SK-N-MC (cell line): Measurements from ENCODE around the gene SFT2D2.

ENCODE experiments used
- DNase-seq: peaks from one replicate; pipeline ENCODE4 v3.0.0-alpha.2; 2011; ENCODE audit warnings: low read depth, low spot score
- H3K27ac ChIP-seq: fragments of 200-600 bp; sonication (generic); 2 replicates; pipeline ENCODE4 v1.5.1; 2016; ENCODE audit warnings: mixed run types
- H3K36me3 ChIP-seq: fragments of 200-600 bp; sonication (generic); 2 replicates; pipeline ENCODE4 v1.6.1; 2017; ENCODE audit warnings: antibody characterized with exemption, low read length, mixed read lengths; ENCODE audit not compliant: insufficient read depth
- H3K4me3 ChIP-seq: fragments of 200-600 bp; sonication (generic); 2 replicates; pipeline ENCODE4 v1.5.1; 2016
- H3K9ac ChIP-seq: fragments of 200-600 bp; sonication (generic); 2 replicates; pipeline ENCODE4 v1.8.0; 2017; ENCODE audit warnings: mixed run types, mixed read lengths; ENCODE audit not compliant: insufficient read length
- H3K9me3 ChIP-seq: fragments of 200-600 bp; sonication (generic); 2 replicates; pipeline ENCODE4 v1.6.1; 2017; ENCODE audit warnings: low read depth, mild to moderate bottlenecking, antibody characterized with exemption, low read length, moderate library complexity, mixed read lengths
- EZH2 ChIP-seq: fragments of 200-600 bp; sonication (generic); IDR thresholded peaks from one replicate; pipeline ENCODE4 v1.6.1; 2017; ENCODE audit warnings: antibody characterized with exemption
- FOXP2 ChIP-seq: optimal IDR thresholded peaks from 2 replicates; pipeline ENCODE3; 2011; ENCODE audit warnings: mild to moderate bottlenecking, moderate library complexity; ENCODE audit not compliant: insufficient read depth; ENCODE audit errors: extremely low read length, control extremely low read depth
- POLR2AphosphoS5 ChIP-seq: IDR thresholded peaks from 2 replicates; pipeline ENCODE4 v1.6.1; 2012; ENCODE audit warnings: mild to moderate bottlenecking, low read depth, low read length, borderline replicate concordance

SFT2D2 gene

DNA sequence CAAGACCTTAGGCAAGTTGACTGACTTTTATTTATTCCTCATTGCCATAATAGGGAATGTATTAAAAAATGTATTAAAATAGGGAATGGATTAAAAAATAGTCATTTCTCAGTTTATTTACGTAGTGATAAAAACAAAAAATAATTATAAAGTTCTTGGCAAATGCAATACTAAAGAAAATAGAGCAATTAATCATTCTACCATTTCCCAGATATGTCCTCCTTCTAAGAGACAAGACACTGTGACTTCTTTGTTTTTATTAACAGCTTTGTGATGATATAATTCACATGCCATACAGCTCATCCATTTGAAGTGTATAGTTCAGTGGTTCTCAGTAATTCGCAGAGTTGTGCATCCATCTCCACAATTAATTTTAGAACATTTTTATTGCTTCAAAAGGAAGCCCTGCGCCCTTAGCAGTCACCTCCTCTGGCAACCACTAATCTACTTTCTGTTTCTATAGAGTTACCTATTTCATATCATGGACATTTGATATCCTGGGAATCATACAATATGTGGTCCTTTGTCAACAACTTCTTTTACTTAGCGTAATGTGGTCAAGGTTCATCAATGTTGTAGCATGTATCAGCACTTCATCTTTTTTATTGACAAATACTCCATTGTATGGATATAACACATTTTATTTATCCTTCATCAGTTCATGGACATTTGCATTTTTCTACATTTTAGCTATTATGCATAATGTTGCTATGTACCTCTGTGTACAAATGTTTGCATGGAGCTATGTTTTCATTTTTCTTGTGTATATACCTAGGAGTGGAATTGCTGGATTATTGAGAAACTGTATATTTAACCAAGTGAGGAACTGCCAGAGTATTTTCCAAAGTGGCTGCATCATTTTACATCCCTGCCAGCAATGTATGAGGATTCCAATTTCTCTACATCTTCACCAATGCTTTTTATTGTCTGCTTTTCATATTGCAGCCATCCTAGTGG, 60.4 kb downstream of the SFT2D2 start:
- H3K9ac ChIP-seq: no peak overlapping the region

DNA sequence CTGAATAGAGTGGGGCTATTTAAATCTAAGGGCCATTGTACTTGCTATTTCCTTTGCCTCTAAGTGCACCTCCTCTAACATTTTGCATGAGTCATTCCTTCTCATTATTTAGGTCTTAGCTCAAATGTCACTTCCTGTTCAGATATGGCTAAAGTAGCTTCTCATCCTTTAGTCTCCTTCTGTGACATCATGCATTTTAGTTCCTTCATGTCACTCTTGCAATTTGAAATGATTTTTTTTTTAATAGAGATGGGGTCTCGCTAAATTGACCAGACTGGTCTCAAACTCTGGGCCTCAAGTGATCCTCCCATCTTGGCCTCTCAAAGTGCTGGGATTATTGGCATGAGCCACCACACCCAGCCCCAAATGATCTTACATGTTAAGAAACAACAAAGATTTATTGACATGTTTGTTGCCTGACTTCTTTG, 61.4 kb downstream of the SFT2D2 start:
- Histone ChIP-seq H3K4me3 (no peak overlapping the region), H3K27ac (no peak overlapping the region), H3K9ac (no peak overlapping the region), H3K9me3 (no peaks in the 10 kb centered on the region), H3K36me3 (no peaks in the 10 kb centered on the region)
- no peak for TF ChIP-seq EZH2
- TF ChIP-seq FOXP2: no peak
- TF ChIP-seq POLR2AphosphoS5: no peak
- DNase-seq: no peak

More for the DNA sequence above, 60.4 kb downstream of the SFT2D2 start:
- no peak for TF ChIP-seq FOXP2
- TF ChIP-seq POLR2AphosphoS5: no peak
- TF ChIP-seq EZH2: no peak
- H3K4me3 ChIP-seq: no peak overlapping the region
- H3K36me3 ChIP-seq: no peaks in the 10 kb centered on the region
- H3K27ac ChIP-seq: no peak overlapping the region
- no peaks in the 10 kb centered on the region for H3K9me3 ChIP-seq
- no peak for DNase-seq

DNA sequence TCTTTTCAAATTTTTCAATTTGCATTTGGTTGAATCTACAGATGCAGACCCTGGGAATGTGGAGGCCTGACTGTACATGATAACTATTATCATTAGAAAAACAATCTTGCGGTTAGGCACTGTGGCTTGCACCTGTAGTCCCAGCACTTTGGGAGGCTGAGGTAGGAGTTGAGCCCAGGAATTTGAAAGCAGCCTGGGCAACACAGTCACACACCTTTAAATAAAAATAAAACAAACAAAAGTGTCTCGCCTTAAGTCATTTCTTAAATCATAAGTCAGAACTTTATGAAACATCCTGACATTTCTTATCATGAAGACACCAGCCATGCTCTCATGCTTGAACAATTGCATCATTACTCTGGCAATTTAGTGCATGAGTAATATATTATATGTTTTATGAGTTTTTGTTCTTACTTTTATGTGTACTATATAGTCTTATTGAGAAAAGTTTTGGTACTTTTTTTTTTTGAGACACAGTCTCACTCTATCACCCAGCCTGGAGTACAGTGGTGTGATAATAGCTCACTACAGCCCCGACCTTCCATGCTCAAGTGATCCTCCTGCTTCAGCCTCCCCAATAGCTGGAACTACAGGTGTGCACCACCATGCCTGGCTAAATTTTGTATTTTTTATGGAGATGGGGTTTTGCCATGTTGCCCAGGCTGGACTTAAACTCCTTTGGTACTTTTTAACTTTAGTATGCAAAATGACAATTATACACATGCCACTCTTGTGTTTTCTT, 62.7 kb downstream of the SFT2D2 start:
- DNase-seq: no peak
- TF ChIP-seq FOXP2 (no peak), POLR2AphosphoS5 (no peak), EZH2 (no peak)
- Histone ChIP-seq H3K36me3 (no peaks in the 10 kb centered on the region), H3K4me3 (no peak overlapping the region), H3K27ac (no peak overlapping the region), H3K9me3 (no peaks in the 10 kb centered on the region), H3K9ac (no peak overlapping the region)

DNA sequence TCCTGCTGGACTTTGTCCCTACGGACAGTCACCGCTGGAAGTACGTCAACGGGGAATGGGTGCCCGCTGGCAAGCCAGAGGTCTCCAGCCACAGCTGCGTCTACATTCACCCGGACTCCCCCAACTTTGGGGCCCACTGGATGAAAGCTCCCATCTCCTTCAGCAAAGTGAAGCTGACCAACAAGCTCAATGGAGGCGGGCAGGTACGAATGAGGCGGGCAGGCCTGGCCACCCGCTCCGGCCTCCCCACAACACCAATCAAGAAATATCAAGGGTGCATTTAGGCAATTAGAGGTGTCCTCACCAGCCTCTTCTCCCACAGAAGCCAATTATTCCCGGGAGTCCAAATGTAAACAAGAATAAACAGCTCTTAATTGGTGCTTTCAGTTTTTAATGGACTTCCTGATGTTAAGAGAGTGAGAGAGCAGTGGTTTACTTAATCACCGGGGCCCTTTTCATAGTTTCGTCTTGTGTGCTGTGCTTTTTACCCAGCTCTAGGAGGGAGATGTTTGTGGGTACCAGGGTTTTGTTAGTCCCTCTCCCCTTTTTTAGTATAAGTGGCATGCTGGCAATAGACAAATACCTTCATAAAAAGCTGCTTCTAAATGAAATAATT, 65.5 kb downstream of the SFT2D2 start:
- no peaks in the 10 kb centered on the region for H3K9me3 ChIP-seq
- no peak overlapping the region for H3K9ac ChIP-seq
- DNase-seq: no peak
- no peak overlapping the region for H3K27ac ChIP-seq
- TF ChIP-seq FOXP2 (no peak), EZH2 (no peak), POLR2AphosphoS5 (no peak)
- H3K36me3 ChIP-seq: no peaks in the 10 kb centered on the region
- H3K4me3 ChIP-seq: no peak overlapping the region

DNA sequence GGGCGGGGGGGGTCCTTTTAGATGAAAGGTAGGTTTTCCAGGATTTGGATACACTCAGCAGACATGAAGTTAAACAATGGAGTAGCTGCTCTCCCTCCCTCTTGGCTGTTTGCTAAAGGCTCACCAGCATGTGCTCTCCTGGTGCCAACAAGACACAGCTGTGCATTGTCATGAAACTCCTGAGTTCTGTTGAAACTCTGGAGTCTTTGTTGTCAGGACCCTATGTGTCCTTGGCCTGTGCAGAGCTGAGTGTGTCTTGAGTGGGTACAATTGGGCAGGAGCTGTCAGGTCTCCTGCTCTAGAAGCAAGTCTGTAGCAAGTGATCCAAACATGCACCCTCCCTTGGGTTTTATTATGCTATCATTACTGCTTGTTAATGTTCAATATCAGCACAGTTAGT, 67.6 kb downstream of the SFT2D2 start:
- H3K27ac ChIP-seq: no peak overlapping the region
- no peaks in the 10 kb centered on the region for H3K9me3 ChIP-seq
- H3K9ac ChIP-seq: no peak overlapping the region
- H3K36me3 ChIP-seq: no peaks in the 10 kb centered on the region
- H3K4me3 ChIP-seq: no peak overlapping the region
- DNase-seq: no peak
- no peak for TF ChIP-seq FOXP2
- TF ChIP-seq POLR2AphosphoS5: no peak
- TF ChIP-seq EZH2: no peak

DNA sequence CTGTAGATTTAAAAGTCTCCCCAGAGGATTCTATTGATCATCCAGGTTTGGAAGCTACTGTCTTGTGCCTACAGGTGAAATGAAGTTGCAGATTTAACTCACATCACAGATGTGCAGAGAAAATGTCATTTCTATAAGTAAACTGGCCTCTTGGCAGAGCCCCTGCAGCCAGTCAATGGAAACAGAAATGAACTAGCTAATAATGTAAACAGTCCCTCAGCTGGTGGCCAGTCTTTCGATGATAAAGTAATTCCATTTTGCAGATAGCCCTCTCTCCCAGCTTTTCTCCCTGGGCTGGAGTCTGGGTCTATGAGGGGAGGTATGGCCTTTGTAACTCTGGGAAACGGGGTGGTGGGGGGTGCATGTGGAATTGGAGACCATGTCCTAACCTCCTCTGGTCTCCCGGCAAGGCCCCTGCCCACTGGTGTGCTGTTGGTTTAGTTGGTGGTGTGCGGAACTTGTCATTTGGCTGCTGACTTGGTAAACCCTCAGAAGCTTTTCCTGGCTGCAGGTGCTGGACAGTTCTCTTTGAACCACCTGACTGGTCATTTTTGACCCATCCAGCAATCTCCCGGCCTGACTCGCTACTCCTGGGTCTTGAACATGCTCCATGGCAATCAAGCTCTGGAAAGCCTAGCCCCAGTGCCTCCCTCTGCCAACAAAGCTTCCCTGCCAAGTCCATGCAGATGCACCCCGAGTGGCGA, 69.8 kb downstream of the SFT2D2 start:
- DNase-seq: no peak
- Histone ChIP-seq H3K4me3 (no peak overlapping the region), H3K27ac (no peak overlapping the region), H3K9ac (no peak overlapping the region), H3K9me3 (no peaks in the 10 kb centered on the region), H3K36me3 (no peaks in the 10 kb centered on the region)
- TF ChIP-seq EZH2: no peak
- no peak for TF ChIP-seq POLR2AphosphoS5
- no peak for TF ChIP-seq FOXP2

DNA sequence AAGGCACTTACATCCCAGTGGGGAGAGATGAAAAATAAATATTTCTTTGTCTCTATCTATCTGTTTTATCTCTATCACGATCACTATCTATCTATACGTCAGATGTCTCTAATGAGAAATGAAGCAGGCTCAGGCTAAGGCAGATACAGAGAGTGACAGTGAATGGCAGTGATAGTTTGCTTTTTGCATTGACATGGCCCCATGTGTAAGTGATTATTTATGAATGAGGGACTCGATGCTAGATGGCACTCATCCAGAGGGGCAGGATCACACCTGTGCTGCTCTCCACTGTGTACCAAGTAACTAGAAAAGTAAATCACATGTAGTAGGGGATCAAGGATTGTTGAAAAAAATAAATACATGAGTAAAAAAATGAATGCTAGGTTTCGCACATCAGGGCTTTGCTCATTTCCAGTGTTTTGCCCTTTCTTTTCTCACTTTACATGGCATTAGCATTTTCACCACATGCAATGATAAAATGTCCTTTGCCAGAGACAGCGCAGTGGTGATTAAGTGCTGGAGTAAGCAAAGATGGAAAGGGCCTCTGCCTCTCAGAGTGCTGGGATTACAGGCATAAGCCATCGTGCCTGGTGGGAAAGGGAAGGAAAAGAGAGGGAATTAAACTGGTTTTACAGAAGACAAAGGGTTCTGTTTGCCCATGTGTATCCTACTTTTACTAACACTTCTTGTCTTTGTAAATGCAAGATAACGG, 71.4 kb downstream of the SFT2D2 start:
- no peak overlapping the region for H3K4me3 ChIP-seq
- H3K36me3 ChIP-seq: no peaks in the 10 kb centered on the region
- no peak overlapping the region for H3K27ac ChIP-seq
- no peak for TF ChIP-seq EZH2
- TF ChIP-seq POLR2AphosphoS5: no peak
- no peak for TF ChIP-seq FOXP2
- H3K9me3 ChIP-seq: no peaks in the 10 kb centered on the region
- H3K9ac ChIP-seq: no peak overlapping the region
- DNase-seq: no peak

DNA sequence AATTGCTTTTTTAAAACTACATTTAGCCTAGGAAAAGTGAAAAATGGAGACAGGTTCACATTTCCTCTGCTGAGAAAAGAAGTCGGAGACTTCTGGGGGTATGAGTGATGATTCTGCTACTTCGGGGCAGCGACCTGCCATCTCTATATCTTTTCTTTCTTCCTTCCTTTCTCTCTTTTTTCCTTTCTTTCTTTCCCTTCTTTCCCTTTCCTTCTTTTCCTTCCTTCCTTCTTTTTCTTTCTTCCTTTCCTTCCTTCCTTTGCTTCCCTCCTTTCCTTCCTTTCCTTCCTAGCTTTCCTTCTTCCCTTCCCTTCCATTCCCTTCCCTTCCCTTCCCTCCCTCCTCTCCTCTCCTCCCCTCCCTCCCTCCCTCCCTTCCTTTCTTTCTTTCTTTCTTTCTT, 72.6 kb downstream of the SFT2D2 start:
- no peak overlapping the region for H3K27ac ChIP-seq
- H3K9me3 ChIP-seq: no peaks in the 10 kb centered on the region
- no peak for TF ChIP-seq POLR2AphosphoS5
- no peak for TF ChIP-seq FOXP2
- no peak for TF ChIP-seq EZH2
- H3K9ac ChIP-seq: no peak overlapping the region
- H3K36me3 ChIP-seq: no peaks in the 10 kb centered on the region
- no peak for DNase-seq
- H3K4me3 ChIP-seq: no peak overlapping the region
